Measurements from ENCODE around the gene ATF7IP2.
"Not testable (repeated sequence)": the region's sequence is repeated elsewhere in the genome, so short reads cannot be mapped to it uniquely, and the experiment has no call there.

Gene ATF7IP2

GRCh38 chr16:10502776-10503175 is 116.9 kb downstream of the ATF7IP2 start:
- Histone ChIP-seq H3K4me1 (ENCODE audit: control insufficient read depth, insufficient read depth, low read length) (peaks cover 5% of the 10 kb centered on the region), H3K9ac (ENCODE audit: low read depth, low read length) (no peak overlapping the region), H3K27me3 (ENCODE audit: control insufficient read depth, insufficient read depth, low read length) (no peaks in the 10 kb centered on the region), H3K9me3 (ENCODE audit: control insufficient read depth, insufficient read depth, low read length) (peaks cover 3% of the 10 kb centered on the region), H3K4me3 (ENCODE audit: low read depth, low read length) (no peak overlapping the region), H3K36me3 (ENCODE audit: control insufficient read depth, insufficient read depth, low read length) (no peaks in the 10 kb centered on the region)

GRCh38 chr16:10504404-10504885 is 118.6 kb downstream of the ATF7IP2 start:
- Histone ChIP-seq H3K9ac (ENCODE audit: low read depth, low read length) (no peak overlapping the region), H3K4me3 (ENCODE audit: low read depth, low read length) (no peak overlapping the region)

GRCh38 chr16:10505286-10505685 is 119.4 kb downstream of the ATF7IP2 start:
- H3K4me1 ChIP-seq (ENCODE audit: control insufficient read depth, insufficient read depth, low read length); H3K9ac ChIP-seq (ENCODE audit: low read depth, low read length); H3K27me3 ChIP-seq (ENCODE audit: control insufficient read depth, insufficient read depth, low read length); H3K36me3 ChIP-seq (ENCODE audit: control insufficient read depth, insufficient read depth, low read length); H3K9me3 ChIP-seq (ENCODE audit: control insufficient read depth, insufficient read depth, low read length); H3K4me3 ChIP-seq (ENCODE audit: low read depth, low read length): not testable (repeated sequence)

More at GRCh38 chr16:10504404-10504885, 118.6 kb downstream of the ATF7IP2 start:
- no peaks in the 10 kb centered on the region for H3K27me3 ChIP-seq (ENCODE audit: control insufficient read depth, insufficient read depth, low read length)
- H3K36me3 ChIP-seq (ENCODE audit: control insufficient read depth, insufficient read depth, low read length), result no peaks in the 10 kb centered on the region
- H3K9me3 ChIP-seq (ENCODE audit: control insufficient read depth, insufficient read depth, low read length), result peaks cover 3% of the 10 kb centered on the region
- peaks cover 5% of the 10 kb centered on the region for H3K4me1 ChIP-seq (ENCODE audit: control insufficient read depth, insufficient read depth, low read length)

- H3K9ac ChIP-seq (ENCODE audit: low read depth, low read length), result no peak overlapping the region
- no peaks in the 10 kb centered on the region for H3K27me3 ChIP-seq (ENCODE audit: control insufficient read depth, insufficient read depth, low read length)
- no peaks in the 10 kb centered on the region for H3K36me3 ChIP-seq (ENCODE audit: control insufficient read depth, insufficient read depth, low read length)
- peaks cover 3% of the 10 kb centered on the region for H3K4me1 ChIP-seq (ENCODE audit: control insufficient read depth, insufficient read depth, low read length)
- peaks cover 3% of the 10 kb centered on the region for H3K9me3 ChIP-seq (ENCODE audit: control insufficient read depth, insufficient read depth, low read length)
- no peak overlapping the region for H3K4me3 ChIP-seq (ENCODE audit: low read depth, low read length)
These were observed 123.7 kb downstream of the ATF7IP2 start for GRCh38 chr16:10509534-10510025.

GRCh38 chr16:10510279-10510678 is 124.4 kb downstream of the ATF7IP2 start:
- H3K36me3 ChIP-seq (ENCODE audit: control insufficient read depth, insufficient read depth, low read length), result no peaks in the 10 kb centered on the region
- no peaks in the 10 kb centered on the region for H3K9me3 ChIP-seq (ENCODE audit: control insufficient read depth, insufficient read depth, low read length)
- no peak overlapping the region for H3K4me3 ChIP-seq (ENCODE audit: low read depth, low read length)
- H3K4me1 ChIP-seq (ENCODE audit: control insufficient read depth, insufficient read depth, low read length), result no peaks in the 10 kb centered on the region
- no peaks in the 10 kb centered on the region for H3K27me3 ChIP-seq (ENCODE audit: control insufficient read depth, insufficient read depth, low read length)
- H3K9ac ChIP-seq (ENCODE audit: low read depth, low read length), result no peak overlapping the region

GRCh38 chr16:10511829-10512228 is 126.0 kb downstream of the ATF7IP2 start:
- Histone ChIP-seq H3K27me3 (ENCODE audit: control insufficient read depth, insufficient read depth, low read length) (no peaks in the 10 kb centered on the region), H3K9ac (ENCODE audit: low read depth, low read length) (no peak overlapping the region), H3K4me1 (ENCODE audit: control insufficient read depth, insufficient read depth, low read length) (no peaks in the 10 kb centered on the region), H3K36me3 (ENCODE audit: control insufficient read depth, insufficient read depth, low read length) (no peaks in the 10 kb centered on the region), H3K9me3 (ENCODE audit: control insufficient read depth, insufficient read depth, low read length) (no peaks in the 10 kb centered on the region), H3K4me3 (ENCODE audit: low read depth, low read length) (no peak overlapping the region)

- H3K36me3 ChIP-seq (ENCODE audit: control insufficient read depth, insufficient read depth, low read length), result no peaks in the 10 kb centered on the region
- H3K27me3 ChIP-seq (ENCODE audit: control insufficient read depth, insufficient read depth, low read length), result no peaks in the 10 kb centered on the region
- H3K9ac ChIP-seq (ENCODE audit: low read depth, low read length), result no peak overlapping the region
- H3K4me1 ChIP-seq (ENCODE audit: control insufficient read depth, insufficient read depth, low read length), result no peaks in the 10 kb centered on the region
- no peak overlapping the region for H3K4me3 ChIP-seq (ENCODE audit: low read depth, low read length)
- no peaks in the 10 kb centered on the region for H3K9me3 ChIP-seq (ENCODE audit: control insufficient read depth, insufficient read depth, low read length)
These were observed 128.7 kb downstream of the ATF7IP2 start for GRCh38 chr16:10514369-10515055.

- Histone ChIP-seq H3K4me1 (ENCODE audit: control insufficient read depth, insufficient read depth, low read length) (no peaks in the 10 kb centered on the region), H3K36me3 (ENCODE audit: control insufficient read depth, insufficient read depth, low read length) (no peaks in the 10 kb centered on the region), H3K9me3 (ENCODE audit: control insufficient read depth, insufficient read depth, low read length) (no peaks in the 10 kb centered on the region), H3K27me3 (ENCODE audit: control insufficient read depth, insufficient read depth, low read length) (no peaks in the 10 kb centered on the region), H3K4me3 (ENCODE audit: low read depth, low read length) (no peak overlapping the region), H3K9ac (ENCODE audit: low read depth, low read length) (no peak overlapping the region)
These were observed 132.0 kb downstream of the ATF7IP2 start for GRCh38 chr16:10517868-10518267.

GRCh38 chr16:10518479-10519041 is 132.7 kb downstream of the ATF7IP2 start:
- Histone ChIP-seq H3K36me3 (ENCODE audit: control insufficient read depth, insufficient read depth, low read length) (no peaks in the 10 kb centered on the region), H3K9ac (ENCODE audit: low read depth, low read length) (no peak overlapping the region), H3K27me3 (ENCODE audit: control insufficient read depth, insufficient read depth, low read length) (no peaks in the 10 kb centered on the region), H3K4me1 (ENCODE audit: control insufficient read depth, insufficient read depth, low read length) (no peaks in the 10 kb centered on the region), H3K4me3 (ENCODE audit: low read depth, low read length) (no peak overlapping the region), H3K9me3 (ENCODE audit: control insufficient read depth, insufficient read depth, low read length) (no peaks in the 10 kb centered on the region)

- Histone ChIP-seq H3K9me3 (ENCODE audit: control insufficient read depth, insufficient read depth, low read length) (no peaks in the 10 kb centered on the region), H3K36me3 (ENCODE audit: control insufficient read depth, insufficient read depth, low read length) (no peaks in the 10 kb centered on the region), H3K27me3 (ENCODE audit: control insufficient read depth, insufficient read depth, low read length) (no peaks in the 10 kb centered on the region), H3K4me1 (ENCODE audit: control insufficient read depth, insufficient read depth, low read length) (no peaks in the 10 kb centered on the region), H3K4me3 (ENCODE audit: low read depth, low read length) (no peak overlapping the region), H3K9ac (ENCODE audit: low read depth, low read length) (no peak overlapping the region)
These were observed 133.4 kb downstream of the ATF7IP2 start for GRCh38 chr16:10519297-10519696.

GRCh38 chr16:10519929-10520868 is 134.3 kb downstream of the ATF7IP2 start:
- H3K4me3 ChIP-seq (ENCODE audit: low read depth, low read length), result no peak overlapping the region
- no peak overlapping the region for H3K9ac ChIP-seq (ENCODE audit: low read depth, low read length)
- no peaks in the 10 kb centered on the region for H3K36me3 ChIP-seq (ENCODE audit: control insufficient read depth, insufficient read depth, low read length)
- no peaks in the 10 kb centered on the region for H3K4me1 ChIP-seq (ENCODE audit: control insufficient read depth, insufficient read depth, low read length)
- H3K27me3 ChIP-seq (ENCODE audit: control insufficient read depth, insufficient read depth, low read length), result no peaks in the 10 kb centered on the region
- no peaks in the 10 kb centered on the region for H3K9me3 ChIP-seq (ENCODE audit: control insufficient read depth, insufficient read depth, low read length)
